ENCODE measurements around the gene GNG12.
A peak's percentile ranks its signal among the peaks of the same experiment; 100 is the strongest.

Gene GNG12

DNA sequence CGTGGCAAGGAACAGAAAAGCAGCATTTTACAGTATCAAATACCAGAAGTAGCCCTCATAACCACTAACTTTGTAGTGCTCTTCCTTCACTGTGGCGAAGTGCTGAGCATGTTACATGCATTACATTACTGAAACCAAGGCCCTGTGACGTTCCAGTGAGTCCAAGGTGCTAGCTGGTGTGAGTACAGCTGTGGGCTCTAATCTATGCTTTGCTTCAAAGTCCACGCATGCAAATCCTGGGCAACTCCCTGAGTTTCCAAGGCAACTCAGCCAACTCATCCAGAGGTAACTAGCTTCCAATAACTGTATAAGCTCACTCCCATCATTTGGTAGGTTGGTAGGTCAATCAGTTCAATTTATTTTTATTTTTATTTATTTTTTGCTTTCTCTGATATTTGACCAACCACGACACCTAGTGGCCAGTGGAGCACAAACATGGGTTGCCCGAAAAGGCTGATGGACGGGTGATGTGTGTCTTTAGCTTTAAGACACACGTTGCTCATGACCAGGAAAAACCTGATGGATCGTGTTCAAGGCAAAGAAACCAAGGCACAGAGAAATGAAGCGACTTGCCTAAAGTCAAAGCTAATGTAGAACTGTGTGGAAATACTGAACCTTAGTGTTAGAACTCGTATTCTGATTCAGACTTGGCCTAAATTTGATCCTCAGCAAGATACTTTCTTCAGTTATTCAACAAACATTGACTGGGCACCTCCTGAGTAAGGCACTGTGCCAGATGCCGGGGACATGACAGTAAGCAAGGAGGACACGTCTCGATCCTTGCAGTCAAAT lies 73.0 kb downstream of the GNG12 start:
- ChIA-PET POLR2A (interaction anchor here (1.0 to 2.1 kb wide), 2 partner anchors 73 to 75 kb away, joined by 3 to 19 read pairs; partner anchors contain the start of gene GADD45A), CTCF (interaction anchor here (0.6 to 6.0 kb wide), 69 partner anchors 10 to 1978 kb away, joined by 3 to 99 read pairs (median 4); partner anchors contain the start of gene GADD45A)
- peak; percentile 78 for DNase-seq (ENCODE audit: extremely low spot score)
- TF ChIP-seq, protein P1, sequence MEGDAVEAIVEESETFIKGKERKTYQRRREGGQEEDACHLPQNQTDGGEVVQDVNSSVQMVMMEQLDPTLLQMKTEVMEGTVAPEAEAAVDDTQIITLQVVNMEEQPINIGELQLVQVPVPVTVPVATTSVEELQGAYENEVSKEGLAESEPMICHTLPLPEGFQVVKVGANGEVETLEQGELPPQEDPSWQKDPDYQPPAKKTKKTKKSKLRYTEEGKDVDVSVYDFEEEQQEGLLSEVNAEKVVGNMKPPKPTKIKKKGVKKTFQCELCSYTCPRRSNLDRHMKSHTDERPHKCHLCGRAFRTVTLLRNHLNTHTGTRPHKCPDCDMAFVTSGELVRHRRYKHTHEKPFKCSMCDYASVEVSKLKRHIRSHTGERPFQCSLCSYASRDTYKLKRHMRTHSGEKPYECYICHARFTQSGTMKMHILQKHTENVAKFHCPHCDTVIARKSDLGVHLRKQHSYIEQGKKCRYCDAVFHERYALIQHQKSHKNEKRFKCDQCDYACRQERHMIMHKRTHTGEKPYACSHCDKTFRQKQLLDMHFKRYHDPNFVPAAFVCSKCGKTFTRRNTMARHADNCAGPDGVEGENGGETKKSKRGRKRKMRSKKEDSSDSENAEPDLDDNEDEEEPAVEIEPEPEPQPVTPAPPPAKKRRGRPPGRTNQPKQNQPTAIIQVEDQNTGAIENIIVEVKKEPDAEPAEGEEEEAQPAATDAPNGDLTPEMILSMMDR (IDR thresholded peaks at IDR 0.05; ENCODE audit: control extremely low read depth, extremely low read depth, low read depth, missing control alignments): peak; percentile 77

DNA sequence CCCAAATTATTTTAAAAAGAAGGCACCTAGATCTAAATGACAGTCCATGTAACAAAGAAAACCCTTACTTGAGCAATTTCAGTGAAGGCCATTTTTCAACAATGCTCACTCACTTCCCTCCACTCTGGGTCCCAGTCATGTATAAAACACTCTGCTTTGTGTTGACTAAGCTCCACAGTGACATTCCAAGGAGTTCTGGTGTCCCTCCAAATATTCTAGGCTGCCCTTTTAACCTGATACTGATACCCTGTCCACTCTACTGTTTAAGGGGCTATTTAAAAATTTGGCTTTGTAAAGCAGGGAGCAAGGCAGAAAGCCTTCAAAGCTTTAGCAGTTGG lies 73.6 kb downstream of the GNG12 start:
- TF ChIP-seq, protein P1 (IDR thresholded peaks at IDR 0.05; ENCODE audit: control extremely low read depth, extremely low read depth, low read depth, missing control alignments): no peak
- no peak for DNase-seq (ENCODE audit: extremely low spot score)
- POLR2A ChIA-PET: interaction anchor here (1.0 to 2.1 kb wide), 2 partner anchors 73 to 75 kb away, joined by 3 to 19 read pairs; partner anchors contain the start of gene GADD45A
- CTCF ChIA-PET: interaction anchor here (0.6 to 6.0 kb wide), 64 partner anchors 11 to 1979 kb away, joined by 3 to 99 read pairs (median 4); partner anchors contain the start of gene GADD45A

DNA sequence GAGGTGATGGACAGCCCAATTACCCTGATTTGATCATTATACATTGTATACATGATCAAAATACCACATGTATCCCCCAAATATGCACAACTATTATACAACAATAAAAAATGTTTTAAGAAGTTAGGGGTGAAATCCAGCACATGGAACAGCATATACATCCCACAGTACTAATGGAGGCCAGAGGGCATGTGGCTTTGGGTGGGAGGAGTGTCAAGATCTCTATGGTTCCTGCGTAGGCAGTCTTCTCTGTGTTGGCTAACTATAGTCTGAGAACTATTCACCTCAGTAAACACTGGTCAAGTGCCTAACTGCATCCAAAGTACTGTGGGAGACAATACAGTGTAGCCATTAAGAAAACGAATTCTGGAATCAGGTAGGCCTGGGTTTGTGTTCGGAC lies 74.2 kb downstream of the GNG12 start:
- CTCF ChIA-PET: interaction anchor here (1.0 to 6.0 kb wide), 22 partner anchors 11 to 1979 kb away, joined by 3 to 99 read pairs (median 8); no protein-coding TSS in a partner anchor
- DNase-seq (ENCODE audit: extremely low spot score): no peak
- TF ChIP-seq, protein P1 (IDR thresholded peaks at IDR 0.05; ENCODE audit: control extremely low read depth, extremely low read depth, low read depth, missing control alignments): no peak
- POLR2A ChIA-PET: interaction anchor here (1.0 kb wide), 1 partner anchor 72 kb away, joined by 3 read pairs; no protein-coding TSS in a partner anchor

DNA sequence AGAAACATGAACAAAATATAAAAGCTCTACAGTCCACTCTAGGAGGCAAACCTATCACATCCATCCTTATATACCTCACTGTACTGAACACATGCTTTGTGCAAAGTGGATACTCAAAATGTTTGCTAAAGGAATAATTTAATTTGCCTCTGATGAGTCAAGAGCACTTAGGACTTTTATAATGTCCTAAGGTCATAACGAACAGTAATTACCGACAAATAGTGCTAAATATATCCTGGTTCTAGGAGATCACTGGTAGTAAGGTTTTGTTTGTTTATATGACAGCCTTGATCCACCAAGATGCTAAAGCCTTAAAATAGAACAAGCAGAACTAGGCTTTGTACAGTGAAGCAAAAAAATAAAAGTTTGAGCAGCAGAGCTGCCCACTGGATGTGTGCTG lies 77.6 kb downstream of the GNG12 start:
- ChIA-PET CTCF (interaction anchor here (0.7 to 8.0 kb wide), 8 partner anchors 11 to 362 kb away, joined by 3 to 62 read pairs (median 4); no protein-coding TSS in a partner anchor), POLR2A (no interaction called here)
- TF ChIP-seq, protein P1 (IDR thresholded peaks at IDR 0.05; ENCODE audit: control extremely low read depth, extremely low read depth, low read depth, missing control alignments): no peak
- DNase-seq (ENCODE audit: extremely low spot score): no peak

DNA sequence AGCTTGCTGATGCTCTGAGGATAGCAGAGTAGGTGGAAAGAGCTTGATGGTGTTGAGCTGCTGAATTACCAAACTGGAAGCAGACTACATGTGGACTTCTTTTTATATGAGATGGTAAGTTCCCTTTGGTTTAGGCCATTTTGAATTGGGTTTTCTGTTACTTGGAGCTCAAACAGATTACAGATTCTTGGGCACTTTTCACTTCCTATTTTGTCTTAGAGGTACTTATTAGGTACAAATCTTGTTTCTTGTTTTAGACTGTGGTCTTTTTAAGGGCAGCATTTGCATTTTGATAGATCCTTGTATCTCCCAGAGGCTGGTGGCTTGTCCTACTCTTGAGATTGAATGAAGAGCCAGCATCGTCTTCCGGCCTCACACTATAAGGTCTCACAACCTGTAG lies 78.1 kb downstream of the GNG12 start:
- DNase-seq (ENCODE audit: extremely low spot score): no peak
- TF ChIP-seq, protein P1 (IDR thresholded peaks at IDR 0.05; ENCODE audit: control extremely low read depth, extremely low read depth, low read depth, missing control alignments): no peak
- ChIA-PET CTCF (interaction anchor here (0.7 to 8.0 kb wide), 8 partner anchors 11 to 362 kb away, joined by 3 to 62 read pairs (median 4); no protein-coding TSS in a partner anchor), POLR2A (no interaction called here)

DNA sequence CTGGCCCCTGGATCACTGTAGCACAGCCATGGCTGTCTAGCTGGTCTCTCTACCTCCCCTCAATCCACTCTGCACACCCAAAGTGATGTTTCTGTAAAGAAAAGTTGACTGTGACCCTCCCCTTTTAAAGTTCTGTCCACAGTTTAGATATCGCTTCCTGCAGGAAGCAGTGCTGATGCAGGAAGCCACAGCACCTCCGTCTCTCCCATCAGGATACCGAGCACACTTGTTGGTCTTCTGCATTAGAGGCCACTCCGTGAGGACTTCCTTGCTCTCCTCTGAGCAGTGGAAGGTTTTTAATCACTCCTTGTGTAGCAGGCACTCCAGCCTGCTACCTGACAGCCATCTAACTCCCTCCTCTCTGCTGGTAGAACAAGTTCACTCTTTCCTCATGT lies 78.7 kb downstream of the GNG12 start:
- ChIA-PET CTCF (interaction anchor here (1.0 to 8.0 kb wide), 7 partner anchors 10 to 218 kb away, joined by 3 to 62 read pairs (median 6); no protein-coding TSS in a partner anchor), POLR2A (interaction anchor here (0.5 to 1.1 kb wide), 3 partner anchors 68 to 315 kb away, joined by 3 to 5 read pairs (median 3); no protein-coding TSS in a partner anchor)
- DNase-seq (ENCODE audit: extremely low spot score): no peak
- TF ChIP-seq, protein P1 (IDR thresholded peaks at IDR 0.05; ENCODE audit: control extremely low read depth, extremely low read depth, low read depth, missing control alignments): no peak
